Measurements from ENCODE around the gene AZU1.
"Not testable (repeated sequence)": the region's sequence is repeated elsewhere in the genome, so short reads cannot be mapped to it uniquely, and the experiment has no call there.

AZU1 gene

GRCh38 chr19:869245-870177 lies 41.9 kb downstream of the AZU1 start:
- no peak for DNase-seq (ENCODE audit: extremely low read depth in 1 of 2, low read depth in 1 of 2)

DNA sequence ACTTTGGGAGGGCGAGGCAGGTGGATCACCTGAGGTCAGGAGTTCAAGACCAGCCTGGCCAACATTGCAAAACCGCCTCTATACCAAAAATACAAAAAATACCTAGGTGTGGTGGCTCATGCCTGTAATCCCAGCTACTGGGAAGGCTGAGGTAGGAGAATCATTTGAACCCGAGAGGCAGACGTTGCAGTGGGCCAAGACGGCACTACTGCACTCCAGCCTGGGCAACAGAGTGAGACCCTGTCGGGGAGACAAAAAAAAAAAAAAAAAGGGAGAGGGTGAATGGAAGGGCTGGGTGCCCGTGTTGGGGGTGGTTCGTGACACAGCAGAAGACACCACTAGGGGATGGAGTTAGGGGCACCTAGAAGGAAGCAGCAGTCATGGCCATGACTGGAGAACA lies 42.7 kb downstream of the AZU1 start:
- no peak for DNase-seq (ENCODE audit: extremely low read depth in 1 of 2, low read depth in 1 of 2)

- DNase-seq (ENCODE audit: extremely low read depth in 1 of 2, low read depth in 1 of 2) = no peak
Measured at GRCh38 chr19:870963-871401, 43.3 kb downstream of the AZU1 start.

DNA sequence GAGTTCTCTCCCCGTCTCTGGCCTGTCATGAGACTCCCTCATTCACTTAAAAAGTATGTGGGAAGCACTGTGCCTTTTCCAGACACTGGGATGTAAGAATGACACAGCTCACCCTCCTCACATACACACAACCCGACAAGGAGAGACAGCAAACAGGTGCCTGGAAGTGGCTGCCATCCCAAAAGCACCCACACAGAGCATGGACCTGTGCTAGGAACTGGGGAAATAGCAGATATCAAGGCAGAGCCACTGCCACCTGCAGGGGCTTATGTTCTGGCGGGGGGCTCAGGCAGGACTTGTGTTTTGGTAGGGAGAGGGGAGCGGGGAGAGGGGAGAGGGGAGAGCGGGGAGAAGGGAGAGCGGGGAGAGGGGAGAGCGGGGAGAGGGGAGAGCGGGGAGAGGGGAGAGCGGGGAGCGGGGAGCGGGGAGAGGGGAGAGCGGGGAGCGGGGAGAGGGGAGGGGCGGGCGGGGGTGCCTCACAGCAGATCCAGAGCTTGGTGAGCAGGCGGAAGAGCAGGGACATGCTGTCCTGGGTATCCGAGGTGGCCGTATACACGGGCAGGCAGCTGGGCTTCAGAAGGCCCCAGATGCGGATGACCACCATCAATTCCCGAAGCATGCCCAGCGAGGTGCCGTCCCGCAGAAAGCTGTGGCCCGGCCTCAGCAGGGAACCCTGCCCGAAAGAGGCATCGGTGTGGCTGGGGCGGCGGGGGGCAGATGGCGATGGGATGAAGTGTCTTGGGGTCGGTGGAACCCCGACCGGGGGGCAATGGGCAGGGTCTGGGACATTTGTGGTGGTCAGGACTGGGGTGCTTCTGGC lies 44.0 kb downstream of the AZU1 start:
- peak in 1 of 2 donors; percentile 28 for DNase-seq (ENCODE audit: extremely low read depth in 1 of 2, low read depth in 1 of 2)

DNA sequence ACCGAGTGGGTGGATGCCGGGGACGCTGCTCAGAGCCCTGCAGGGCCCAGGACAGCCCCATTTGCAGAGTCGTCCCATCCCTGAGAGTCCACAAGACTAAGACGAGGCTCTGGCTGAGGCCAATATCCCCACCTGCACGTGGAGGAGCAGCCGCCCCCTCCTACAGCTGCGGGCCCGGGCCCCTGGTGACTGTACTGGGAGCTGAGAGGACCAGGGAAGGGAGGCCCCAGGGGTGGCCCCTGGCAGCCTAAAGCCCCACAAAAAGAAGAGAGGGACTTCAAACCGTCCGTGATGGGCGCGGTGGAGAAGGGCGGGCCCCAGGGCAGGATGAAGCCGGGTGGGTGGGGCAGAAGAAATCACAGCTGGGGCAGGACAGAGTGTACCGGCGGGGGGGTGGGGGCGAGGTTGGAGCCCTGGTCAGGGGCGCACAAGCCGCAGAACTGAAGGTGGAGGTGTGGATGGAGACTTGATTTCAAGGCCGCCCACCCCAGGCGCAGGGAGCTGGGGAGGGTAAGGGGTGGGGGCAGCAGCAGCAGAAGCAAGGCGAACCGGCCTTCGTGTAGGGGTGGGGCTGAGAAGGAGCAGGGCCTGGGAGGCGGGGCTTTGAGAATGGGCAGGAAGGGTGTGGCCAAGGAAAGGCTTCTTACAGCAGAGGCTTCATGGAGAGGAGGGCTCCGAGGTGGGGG lies 44.8 kb downstream of the AZU1 start:
- peak; percentile 67 to 72 for DNase-seq (ENCODE audit: extremely low read depth in 1 of 2, low read depth in 1 of 2)

DNA sequence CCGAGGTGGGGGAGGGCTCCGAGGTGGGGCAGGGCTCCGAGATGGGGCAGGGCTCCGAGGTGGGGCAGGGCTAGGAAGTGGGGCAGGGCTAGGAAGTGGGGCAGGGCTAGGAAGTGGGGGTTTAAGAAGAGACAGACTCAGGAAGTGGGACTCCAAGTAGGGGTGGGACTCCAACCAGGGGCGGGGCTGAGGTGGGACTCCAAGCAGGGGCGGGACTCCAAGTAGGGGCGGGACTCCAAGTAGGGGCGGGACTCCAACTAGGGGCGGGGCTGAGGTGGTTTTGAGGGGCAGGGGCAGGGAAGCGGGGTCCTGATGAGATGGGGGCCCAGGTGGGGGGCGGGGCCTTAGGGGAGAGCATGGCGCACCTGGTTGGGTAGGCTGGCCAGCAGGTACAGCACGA lies 45.4 kb downstream of the AZU1 start:
- DNase-seq (ENCODE audit: extremely low read depth in 1 of 2, low read depth in 1 of 2) = peak; percentile 52 to 56

- DNase-seq (ENCODE audit: extremely low read depth in 1 of 2, low read depth in 1 of 2) = no peak
Measured at GRCh38 chr19:873561-874041, 46.0 kb downstream of the AZU1 start.

DNA sequence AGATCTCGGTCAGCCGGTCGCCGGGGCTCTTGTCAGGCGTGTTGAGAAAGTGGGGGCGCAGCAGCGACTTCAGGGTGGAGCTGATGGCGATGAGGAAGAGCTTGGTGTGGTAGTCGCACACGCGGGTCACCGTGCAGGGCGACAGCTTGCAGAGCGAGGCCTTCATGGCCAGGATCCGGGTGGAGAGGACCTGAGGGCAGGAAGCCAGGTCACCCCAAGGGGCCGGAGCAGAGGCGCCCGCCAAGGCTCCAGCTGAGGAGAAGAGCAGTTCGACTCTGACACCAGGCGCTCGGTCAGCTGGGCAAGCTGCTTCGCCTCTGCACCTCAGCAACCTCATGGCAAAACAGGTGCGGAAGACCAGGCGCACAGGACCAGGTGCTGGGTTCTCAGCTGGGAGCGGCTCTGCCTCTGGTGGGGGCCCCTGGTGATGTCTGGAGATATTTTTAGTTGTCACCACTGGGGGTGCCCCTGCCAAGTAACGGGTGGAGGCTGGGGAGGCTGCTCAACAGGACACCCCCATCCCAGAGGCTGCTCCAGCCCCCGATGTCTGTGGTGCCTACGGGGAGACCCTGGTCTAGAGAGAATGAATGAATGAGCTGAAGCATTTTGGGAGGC lies 47.7 kb downstream of the AZU1 start:
- no peak for DNase-seq (ENCODE audit: extremely low read depth in 1 of 2, low read depth in 1 of 2)

GRCh38 chr19:876089-876488 lies 48.5 kb downstream of the AZU1 start:
- no peak for DNase-seq (ENCODE audit: extremely low read depth in 1 of 2, low read depth in 1 of 2)

GRCh38 chr19:876780-877314 lies 49.2 kb downstream of the AZU1 start:
- no peak for DNase-seq (ENCODE audit: extremely low read depth in 1 of 2, low read depth in 1 of 2)

DNA sequence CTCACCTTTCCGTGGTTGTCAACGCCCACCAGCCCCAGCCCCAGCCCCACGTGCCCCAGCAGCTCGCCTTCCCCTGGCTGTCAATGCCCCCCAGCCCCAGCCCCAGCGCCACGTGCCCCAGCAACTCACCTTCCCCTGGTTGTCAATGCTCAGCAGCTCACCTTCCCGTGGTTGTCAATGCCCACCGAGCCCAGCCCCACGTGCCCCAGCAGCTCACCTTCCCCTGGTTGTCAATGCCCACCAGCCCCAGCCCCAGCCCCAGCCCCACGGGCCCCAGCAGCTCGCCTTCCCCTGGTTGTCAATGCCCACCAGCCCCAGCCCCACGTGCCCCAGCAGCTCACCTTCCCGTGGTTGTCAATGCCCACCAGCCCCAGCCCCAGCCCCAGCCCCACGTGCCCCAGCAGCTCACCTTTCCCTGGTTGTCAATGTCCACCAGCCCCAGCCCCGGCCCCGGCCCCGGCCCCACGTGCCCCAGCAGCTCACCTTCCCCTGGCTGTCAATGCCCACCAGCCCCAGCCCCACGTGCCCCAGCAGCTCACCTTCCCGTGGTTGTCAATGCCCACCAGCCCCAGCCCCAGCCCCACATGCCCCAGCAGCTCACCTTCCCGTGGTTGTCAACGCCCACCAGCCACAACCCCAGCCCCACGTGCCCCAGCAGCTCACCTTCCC lies 50.5 kb downstream of the AZU1 start:
- not testable (repeated sequence) for DNase-seq (ENCODE audit: extremely low read depth in 1 of 2, low read depth in 1 of 2)

DNA sequence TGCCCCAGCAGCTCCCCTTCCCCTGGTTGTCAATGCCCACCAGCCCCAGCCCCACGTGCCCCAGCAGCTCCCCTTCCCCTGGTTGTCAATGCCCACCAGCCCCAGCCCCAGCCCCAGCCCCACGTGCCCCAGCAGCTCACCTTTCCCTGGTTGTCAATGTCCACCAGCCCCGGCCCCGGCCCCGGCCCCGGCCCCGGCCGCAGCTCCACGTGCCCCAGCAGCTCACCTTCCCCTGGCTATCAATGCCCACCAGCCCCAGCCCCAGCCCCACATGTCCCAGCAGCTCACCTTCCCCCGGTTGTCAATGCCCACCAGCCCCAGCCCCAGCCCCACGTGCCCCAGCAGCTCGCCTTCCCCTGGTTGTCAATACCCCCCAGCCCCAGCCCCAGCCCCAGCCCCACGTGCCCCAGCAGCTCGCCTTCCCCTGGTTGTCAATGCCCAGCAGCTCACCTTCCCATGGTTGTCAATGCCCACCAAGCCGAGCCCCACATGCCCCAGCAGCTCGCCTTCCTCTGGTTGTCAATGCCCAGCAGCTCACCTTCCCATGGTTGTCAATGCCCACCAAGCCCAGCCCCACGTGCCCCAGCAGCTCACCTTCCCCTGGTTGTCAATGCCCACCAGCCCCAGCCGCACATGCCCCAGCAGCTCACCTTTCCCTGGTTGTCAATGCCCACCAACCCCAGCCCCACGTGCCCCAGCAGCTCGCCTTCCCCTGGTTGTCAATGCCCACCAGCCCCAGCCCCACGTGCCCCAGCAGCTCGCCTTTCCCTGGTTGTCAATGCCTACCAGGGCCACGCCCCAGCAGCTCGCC lies 51.3 kb downstream of the AZU1 start:
- not testable (repeated sequence) for DNase-seq (ENCODE audit: extremely low read depth in 1 of 2, low read depth in 1 of 2)

GRCh38 chr19:879711-880438 lies 52.2 kb downstream of the AZU1 start:
- no peak for DNase-seq (ENCODE audit: extremely low read depth in 1 of 2, low read depth in 1 of 2)

All from activated CD8-positive, alpha-beta memory T cell treated with anti-CD3 and anti-CD28 coated beads for 1 hour (primary cell).